Middle frontal gyrus (tissue), 1 donor: ENCODE measurements around the gene RPS21.

Experiments used
- DNase-seq: peaks from one replicate; pipeline ENCODE4 v3.0.0-alpha.2; 2015; ENCODE audit warnings: low spot score; ENCODE audit errors: extremely low spot score

The RPS21 gene

DNA sequence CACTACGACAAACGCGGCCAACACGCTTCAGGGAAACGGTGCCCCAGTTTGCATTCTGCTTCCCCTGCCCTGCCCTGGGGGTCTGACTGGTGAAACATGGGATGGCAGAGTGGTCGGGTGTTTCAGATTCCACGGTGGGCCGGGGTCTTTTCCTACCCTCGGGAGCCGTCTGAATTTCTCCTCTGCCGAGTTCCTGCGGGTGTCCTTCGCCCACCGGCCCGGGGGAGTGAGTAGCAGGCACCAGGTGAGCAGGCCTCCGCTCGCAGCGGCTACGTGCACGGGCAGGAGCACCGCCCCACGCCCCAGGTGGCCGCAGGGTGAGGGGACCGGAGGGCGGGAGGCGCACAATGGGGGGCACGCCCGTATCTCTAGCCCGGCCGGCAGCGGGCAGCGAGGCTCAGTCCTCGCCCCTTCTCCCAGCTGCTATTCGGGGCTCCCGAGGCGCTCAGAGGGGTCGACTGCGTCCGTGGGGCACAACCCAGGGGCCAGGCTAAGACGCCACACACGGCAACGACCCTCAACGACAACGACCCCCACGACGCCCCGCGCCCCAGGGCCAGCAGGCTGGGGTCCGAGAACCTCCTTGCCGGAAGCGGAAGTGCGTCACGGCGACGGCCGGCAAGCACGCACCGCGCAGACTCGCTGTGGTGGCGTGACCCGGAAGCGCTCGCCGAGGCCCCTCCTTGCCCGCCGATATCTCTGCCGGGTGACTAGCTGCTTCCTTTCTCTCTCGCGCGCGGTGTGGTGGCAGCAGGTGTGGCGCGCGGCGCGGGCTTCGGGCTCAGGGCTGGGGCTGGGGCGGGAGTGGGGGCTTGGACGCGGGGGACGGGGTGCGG, at the start of gene RPS21:
TSS of gene RPS21 (plus strand) at position 721 of the 836 bp plus-strand sequence. CDS start 236 bp downstream, outside the sequence.
- peak; percentile 80 for DNase-seq

GRCh38 chr20:62337558-62338293, 49.2 kb upstream of the RPS21 start:
- DNase-seq = no peak

- no peak for DNase-seq
Measured at GRCh38 chr20:62338294-62338620, 48.6 kb upstream of the RPS21 start.

DNA sequence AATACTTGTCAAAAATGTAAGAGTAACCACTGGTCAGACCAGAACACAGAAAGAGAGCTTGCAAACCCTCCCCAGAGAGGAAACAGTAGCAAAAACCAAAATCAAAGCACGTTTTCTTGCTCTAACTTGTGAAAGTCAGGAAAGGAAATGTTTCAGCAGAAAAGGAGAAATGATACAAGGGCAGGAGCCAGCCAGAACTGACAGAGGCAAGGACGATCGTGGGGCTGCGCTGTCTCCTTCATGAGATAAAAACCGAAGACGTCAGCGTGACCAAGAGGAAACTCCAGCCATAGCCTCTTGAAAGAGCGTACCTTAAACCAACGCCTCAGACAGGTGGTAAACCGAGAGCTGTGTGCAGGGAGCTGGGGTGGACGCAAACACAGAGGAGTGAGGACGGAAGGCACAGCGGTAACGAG, 47.2 kb upstream of the RPS21 start:
- DNase-seq = no peak

DNA sequence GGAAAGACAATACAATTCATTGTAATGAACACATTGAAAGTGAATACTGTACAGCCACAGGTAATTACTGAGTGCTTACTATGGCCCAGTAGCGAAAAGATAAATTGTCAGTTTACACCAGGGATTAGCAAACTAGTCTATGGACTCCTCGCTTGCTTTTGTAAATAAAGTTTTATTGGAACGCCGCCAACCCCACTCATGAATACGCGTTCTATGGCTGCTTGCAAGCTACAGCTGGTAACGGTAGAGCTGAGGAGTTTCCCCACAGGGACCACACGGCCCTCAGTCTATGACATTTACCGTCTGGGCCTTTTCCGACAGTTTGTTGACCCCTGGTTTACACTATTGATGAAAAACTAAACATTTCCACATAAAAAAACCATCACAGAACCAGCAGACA, 44.0 kb upstream of the RPS21 start:
- DNase-seq = no peak

DNA sequence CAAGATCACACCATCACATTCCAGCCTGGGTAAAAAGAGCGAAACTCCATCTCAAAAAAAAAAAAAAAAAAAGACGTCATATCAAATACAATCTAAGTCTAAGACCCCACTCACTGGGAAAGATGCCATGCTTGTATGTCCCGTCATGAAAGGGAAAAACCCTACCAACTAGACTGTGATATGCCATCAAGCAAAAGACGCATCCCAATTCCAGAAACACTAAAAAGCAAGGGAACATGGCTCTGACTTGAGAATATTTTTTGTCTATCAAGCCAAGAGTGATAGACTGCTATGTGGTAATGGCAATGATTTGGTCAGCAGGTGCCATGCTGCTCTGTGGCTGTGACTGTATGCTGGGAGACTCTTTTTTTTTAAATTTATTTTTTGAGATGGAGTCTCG, 42.8 kb upstream of the RPS21 start:
- no peak for DNase-seq

- no peak for DNase-seq
Measured at GRCh38 chr20:62344782-62345181, 42.1 kb upstream of the RPS21 start.

DNA sequence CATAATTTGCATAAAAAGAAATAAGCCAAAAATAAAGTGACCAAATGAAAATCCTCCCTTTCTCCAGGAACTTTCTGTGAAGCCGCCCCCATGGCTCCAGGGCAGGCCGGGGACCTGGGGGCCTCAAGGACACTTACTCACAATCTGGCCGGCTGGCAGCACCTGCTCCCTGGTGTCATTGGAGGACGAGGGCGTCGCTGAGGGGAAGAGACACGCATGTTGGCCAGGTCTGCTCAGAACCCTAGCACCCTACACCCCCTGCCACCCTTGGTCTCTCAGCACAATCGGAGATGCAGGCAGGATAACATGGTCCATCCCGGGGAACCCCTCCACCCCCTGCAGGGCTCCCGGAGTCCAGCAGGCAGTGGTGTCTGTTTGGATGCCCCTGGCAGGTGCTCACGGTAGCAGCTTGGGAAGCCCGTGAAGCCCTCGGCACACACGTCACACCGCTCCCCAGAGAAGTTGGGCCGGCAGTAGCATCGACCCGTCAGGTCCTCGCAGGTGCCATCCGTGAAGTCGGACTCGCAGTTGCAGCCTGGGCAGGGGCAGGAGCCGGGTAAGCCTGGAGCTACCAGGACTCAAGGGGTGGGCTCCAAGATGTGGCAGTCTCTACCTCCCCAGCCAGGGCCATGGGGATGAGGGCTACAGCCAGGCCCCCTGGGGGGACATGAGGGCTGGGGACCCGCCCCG, 41.1 kb upstream of the RPS21 start:
- DNase-seq = no peak

- no peak for DNase-seq
Measured at GRCh38 chr20:62346398-62347150, 40.3 kb upstream of the RPS21 start.

DNA sequence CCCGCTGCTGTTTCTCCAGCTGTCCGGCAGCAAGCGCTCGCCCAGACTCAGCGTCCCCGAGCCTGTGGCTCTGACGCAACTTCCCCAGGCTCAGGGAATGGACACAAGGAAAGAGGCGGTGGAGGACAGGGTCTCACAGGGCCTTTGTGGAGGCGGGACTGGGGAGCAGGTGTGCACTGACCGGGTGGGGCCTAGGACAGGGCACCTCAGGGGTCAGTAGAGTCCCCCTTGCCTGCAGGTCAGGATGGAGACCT, 39.8 kb upstream of the RPS21 start:
- no peak for DNase-seq

DNA sequence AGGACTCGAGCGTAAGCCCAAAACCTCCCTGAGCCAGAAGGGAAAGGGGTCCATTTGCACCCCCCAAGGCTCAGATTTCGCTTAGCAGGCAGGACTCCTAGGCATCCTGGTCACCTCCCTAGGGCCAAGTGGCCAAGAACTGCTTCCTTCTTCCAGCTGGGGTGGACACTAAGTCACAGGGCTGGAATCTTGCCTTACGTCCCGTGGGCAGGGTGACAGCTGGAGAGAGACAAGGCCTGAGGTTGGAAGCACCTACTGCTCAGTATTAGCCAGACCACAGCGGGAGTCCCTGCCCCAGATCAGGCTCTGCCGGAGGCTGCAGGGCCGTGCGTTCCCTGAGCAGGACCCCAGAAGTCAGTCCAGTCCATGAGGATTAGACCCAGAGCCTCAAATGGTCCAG, 39.5 kb upstream of the RPS21 start:
- no peak for DNase-seq

DNA sequence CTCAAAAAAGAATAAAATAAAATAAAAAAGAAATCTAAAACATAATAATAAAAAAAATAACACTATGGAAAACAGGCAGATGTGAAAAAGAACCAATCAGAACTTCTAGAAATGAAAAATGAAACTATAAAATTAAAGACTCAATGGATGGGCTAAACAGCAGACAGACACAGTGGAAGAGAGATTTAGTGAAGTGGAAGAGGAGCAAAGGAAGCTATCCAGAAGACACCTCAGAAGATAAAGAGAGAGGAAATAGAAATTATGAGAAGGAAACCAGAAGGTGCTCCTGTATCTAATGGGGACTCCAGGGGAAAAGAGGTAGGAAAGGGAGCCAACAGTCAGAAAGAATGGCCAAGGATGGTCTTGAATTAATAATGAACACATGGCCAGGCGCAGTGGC, 38.3 kb upstream of the RPS21 start:
- DNase-seq = no peak

- DNase-seq = no peak
Measured at GRCh38 chr20:62349556-62350097, 37.3 kb upstream of the RPS21 start.

DNA sequence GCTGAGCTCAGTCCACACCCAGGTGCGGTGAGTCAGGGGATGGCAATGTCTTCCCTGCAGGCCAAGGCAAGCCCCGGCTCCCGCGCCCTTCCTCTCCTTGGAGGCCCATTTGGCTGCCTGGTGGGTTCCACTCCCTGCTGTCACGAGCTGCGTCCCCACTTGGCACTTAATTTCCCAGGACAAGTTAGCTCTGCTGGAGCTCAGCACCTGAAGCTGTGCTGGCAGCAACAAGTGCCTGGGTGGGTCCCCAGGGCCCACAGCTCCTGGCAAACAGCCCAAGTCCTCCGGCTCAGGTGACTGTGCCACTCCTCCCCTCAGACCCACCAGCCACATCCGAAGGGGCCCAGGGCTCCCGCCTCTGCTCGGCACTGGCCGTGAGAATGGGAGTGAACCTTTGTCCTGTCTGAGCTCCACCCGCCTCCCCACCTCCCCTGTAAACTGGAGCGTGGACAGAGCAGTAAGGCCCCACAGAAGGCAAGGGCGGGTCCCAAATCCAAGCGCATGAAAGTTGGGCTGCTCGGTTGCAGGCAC, 36.7 kb upstream of the RPS21 start:
- no peak for DNase-seq

- DNase-seq = no peak
Measured at GRCh38 chr20:62350629-62351422, 36.1 kb upstream of the RPS21 start.

DNA sequence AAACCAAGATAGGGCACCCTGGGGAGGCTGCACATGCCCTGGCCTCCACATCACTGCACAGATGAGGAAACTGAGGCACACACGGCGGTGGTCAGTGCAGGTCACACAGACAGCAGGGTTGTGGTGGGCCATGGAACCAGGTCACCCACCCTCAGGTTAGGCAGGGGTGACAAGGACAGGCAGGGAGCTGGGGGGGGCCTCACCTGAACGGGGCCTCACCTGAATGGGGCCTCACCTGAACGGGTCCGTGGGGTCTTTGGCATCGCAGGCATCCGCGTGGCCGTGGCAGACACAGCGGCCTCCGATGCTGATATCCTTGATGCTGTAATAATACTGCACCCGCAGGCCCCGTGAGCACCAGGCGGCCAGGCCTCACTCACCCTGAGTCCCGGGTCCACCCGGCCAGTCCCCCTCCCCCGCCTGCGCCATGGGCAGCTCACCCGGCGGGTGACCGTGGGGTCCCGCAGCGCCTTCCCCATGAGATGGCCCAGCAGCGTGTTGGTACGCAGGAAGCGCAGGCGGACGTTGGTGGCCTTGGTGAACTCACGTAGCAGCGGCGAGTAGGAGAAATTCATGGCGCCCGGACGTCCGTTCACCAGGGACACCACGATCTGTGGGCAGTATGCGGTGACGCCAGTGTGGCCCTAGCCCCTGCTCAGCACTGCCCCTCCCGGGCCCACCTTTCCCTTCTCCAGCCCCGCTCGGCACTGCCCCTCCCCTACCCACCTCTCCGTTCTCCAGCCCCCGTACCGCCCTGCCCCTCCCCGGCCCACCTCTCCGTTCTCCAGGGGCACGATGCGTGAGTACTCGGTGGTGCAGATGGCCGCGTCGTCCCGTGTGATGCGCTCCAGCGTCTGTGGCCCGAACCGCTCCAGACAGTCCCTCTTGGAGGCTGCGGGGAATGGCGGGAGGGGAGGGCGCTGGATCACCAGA, 35.2 kb upstream of the RPS21 start:
- no peak for DNase-seq

GRCh38 chr20:62352402-62353288, 34.3 kb upstream of the RPS21 start:
- DNase-seq = peak; percentile 46

- no peak for DNase-seq
Measured at GRCh38 chr20:62353289-62354030, 33.4 kb upstream of the RPS21 start.
